Osteocyte (in vitro differentiated cells): ENCODE data around the gene MRPL51. TPM values are rescaled to one million over a fixed set of nuclear protein-coding genes. Genes with fewer than 3 reads are reported as not detected.

ENCODE experiments used
- DNase-seq: peaks from one replicate; pipeline ENCODE4 v3.0.0; 2021; ENCODE audit warnings: mixed read lengths; ENCODE audit not compliant: unreplicated experiment; ENCODE audit errors: extremely low spot score
- H3K27ac Mint-ChIP-seq: one replicate; pipeline ENCODE4 v1.8.0; 2021; ENCODE audit warnings: mild to moderate bottlenecking, mixed read lengths; ENCODE audit not compliant: unreplicated experiment
- H3K27me3 Mint-ChIP-seq: one replicate; pipeline ENCODE4 v1.8.0; 2021; ENCODE audit warnings: mixed read lengths; ENCODE audit not compliant: unreplicated experiment
- H3K36me3 Mint-ChIP-seq: one replicate; pipeline ENCODE4 v1.8.0; 2021; ENCODE audit warnings: mixed read lengths; ENCODE audit not compliant: unreplicated experiment
- H3K4me1 Mint-ChIP-seq: one replicate; pipeline ENCODE4 v1.8.0; 2021; ENCODE audit warnings: mixed read lengths; ENCODE audit not compliant: unreplicated experiment
- H3K4me3 Mint-ChIP-seq: one replicate; pipeline ENCODE4 v1.8.0; 2021; ENCODE audit warnings: mild to moderate bottlenecking, moderate library complexity, mixed read lengths; ENCODE audit not compliant: unreplicated experiment
- H3K9me3 Mint-ChIP-seq: one replicate; pipeline ENCODE4 v1.8.0; 2021; ENCODE audit warnings: mixed read lengths; ENCODE audit not compliant: unreplicated experiment
- CTCF ChIP-seq: fragments of 200-600 bp; sonication (generic); IDR thresholded peaks from 2 replicates; pipeline ENCODE4 v1.5.0; 2021; ENCODE audit warnings: antibody characterized with exemption, mild to moderate bottlenecking, moderate library complexity
- total RNA-seq: library from RNA; stranded (reverse); gene quantifications from 2 replicates; pipeline ENCODE4 v1.2.1, GENCODE V29; 2021

Gene MRPL51
- total RNA-seq, 1 donor from 2014 or later, result 172 TPM

- TF ChIP-seq CTCF, result no peak
- peaks cover 27% of the 10 kb centered on the region for H3K4me1 Mint-ChIP-seq
- no peak overlapping the region for H3K27ac Mint-ChIP-seq
- no peaks in the 10 kb centered on the region for H3K9me3 Mint-ChIP-seq
- no peak overlapping the region for H3K4me3 Mint-ChIP-seq
- DNase-seq, result no peak
- H3K27me3 Mint-ChIP-seq, result no peaks in the 10 kb centered on the region
- peaks cover 11% of the 10 kb centered on the region for H3K36me3 Mint-ChIP-seq
Measured at GRCh38 chr12:6466184-6466573, 26.9 kb downstream of the MRPL51 start.

GRCh38 chr12:6465467-6466183 is 27.4 kb downstream of the MRPL51 start:
- TF ChIP-seq CTCF, result peak; percentile 81
- Mint-ChIP-seq H3K27ac (no peak overlapping the region), H3K36me3 (peaks cover 11% of the 10 kb centered on the region), H3K4me1 (peaks cover 24% of the 10 kb centered on the region), H3K9me3 (no peaks in the 10 kb centered on the region), H3K27me3 (no peaks in the 10 kb centered on the region), H3K4me3 (no peak overlapping the region)
- no peak for DNase-seq

GRCh38 chr12:6464531-6464930 is 28.5 kb downstream of the MRPL51 start:
- Mint-ChIP-seq H3K27me3 (no peaks in the 10 kb centered on the region), H3K27ac (no peak overlapping the region), H3K4me3 (no peak overlapping the region), H3K36me3 (peaks cover 11% of the 10 kb centered on the region), H3K4me1 (peaks cover 19% of the 10 kb centered on the region), H3K9me3 (no peaks in the 10 kb centered on the region)
- TF ChIP-seq CTCF, result no peak
- no peak for DNase-seq

- Mint-ChIP-seq H3K36me3 (peaks cover 14% of the 10 kb centered on the region), H3K4me1 (peaks cover 12% of the 10 kb centered on the region), H3K4me3 (no peak overlapping the region), H3K27ac (no peak overlapping the region), H3K27me3 (no peaks in the 10 kb centered on the region), H3K9me3 (no peaks in the 10 kb centered on the region)
- DNase-seq, result no peak
- TF ChIP-seq CTCF, result no peak
Measured at GRCh38 chr12:6463858-6464257, 29.2 kb downstream of the MRPL51 start.

- no peaks in the 10 kb centered on the region for H3K27me3 Mint-ChIP-seq
- H3K27ac Mint-ChIP-seq, result no peak overlapping the region
- TF ChIP-seq CTCF, result no peak
- H3K4me3 Mint-ChIP-seq, result no peak overlapping the region
- no peak for DNase-seq
- no peaks in the 10 kb centered on the region for H3K9me3 Mint-ChIP-seq
- peaks cover 6% of the 10 kb centered on the region for H3K4me1 Mint-ChIP-seq
- H3K36me3 Mint-ChIP-seq, result peaks cover 15% of the 10 kb centered on the region
Measured at GRCh38 chr12:6463216-6463615, 29.8 kb downstream of the MRPL51 start.
